IMR-90 (cell line): ENCODE results near the gene FYCO1.

Experiments used
- BHLHE40 ChIP-seq: fragments of 150-350 bp; IDR thresholded peaks from 2 replicates; pipeline ENCODE4 v1.6.1; 2016; ENCODE audit warnings: mild to moderate bottlenecking, low read depth, low read length
- CTCF ChIP-seq: conservative IDR thresholded peaks from 2 replicates; pipeline ENCODE4 v1.5.1; 2012; ENCODE audit warnings: mild to moderate bottlenecking, low read depth, low read length, improper control_type of control experiment
- FOS ChIP-seq: fragments of 150-350 bp; IDR thresholded peaks from 2 replicates; pipeline ENCODE4 v1.6.1; 2016; ENCODE audit warnings: low read depth, low read length
- MAFK ChIP-seq: IDR thresholded peaks from 2 replicates; pipeline ENCODE4 v1.6.1; 2012; ENCODE audit warnings: low read depth, low read length, improper control_type of control experiment
- MXI1 ChIP-seq: IDR thresholded peaks from 2 replicates; pipeline ENCODE4 v1.6.1; 2012; ENCODE audit warnings: low read depth, mild to moderate bottlenecking, low read length, moderate library complexity, borderline replicate concordance
- POLR2A ChIP-seq: IDR thresholded peaks from 2 replicates; pipeline ENCODE4 v1.6.1; 2012; ENCODE audit warnings: mild to moderate bottlenecking, low read depth, low read length
- SMC3 ChIP-seq: fragments of 150-350 bp; IDR thresholded peaks from 2 replicates; pipeline ENCODE4 v1.6.1; 2016; ENCODE audit warnings: low read depth, mild to moderate bottlenecking, antibody characterized with exemption, low read length, moderate library complexity

GRCh38 chr3:45955017-45955647 lies 40.5 kb downstream of the FYCO1 start:
- no peak for TF ChIP-seq CTCF
- no peak for TF ChIP-seq POLR2A
- no peak for TF ChIP-seq MAFK
- no peak for TF ChIP-seq FOS
- TF ChIP-seq SMC3, result no peak
- no peak for TF ChIP-seq MXI1
- no peak for TF ChIP-seq BHLHE40
